ENCODE data around the gene HPGD. TPM values are rescaled to one million over a fixed set of nuclear protein-coding genes. Genes with fewer than 3 reads are reported as not detected.

Gene HPGD
- total and polyA plus RNA-seq, 4 donors, result 19.8 to 144 (median 40.4) TPM

- ATAC-seq (ENCODE audit: insufficient read depth, low FRiP score), result no peak
- Histone ChIP-seq H3K9me3 (ENCODE audit: control insufficient read depth in 4 of 4, insufficient read depth in 3 of 4, low read length in 3 of 4) (no peaks in the 10 kb centered on the region), H3K27ac (ENCODE audit: low read depth in 1 of 2, low read length in 1 of 2) (no peak overlapping the region), H3K9ac (ENCODE audit: insufficient read depth in 1 of 2, low read length in 2 of 2) (no peak overlapping the region), H3K27me3 (ENCODE audit: control insufficient read depth in 3 of 3, insufficient read depth in 3 of 3, low read length in 2 of 3) (peaks cover 0 to 8% (median 0%) of the 10 kb centered on the region in 3 donors), H3K36me3 (ENCODE audit: control insufficient read depth in 4 of 4, insufficient read depth in 4 of 4, low read length in 4 of 4) (no peaks in the 10 kb centered on the region), H3K4me3 (no peak overlapping the region), H3K4me1 (ENCODE audit: control insufficient read depth in 5 of 5, insufficient read depth in 5 of 5, low read length in 5 of 5) (peaks cover 0 to 2% (median 0%) of the 10 kb centered on the region in 5 donors)
- TF ChIP-seq CTCF (IDR thresholded peaks at IDR 0.05; ENCODE audit: control extremely low read depth, extremely low read depth), result no peak
- no peak for DNase-seq
- WGBS, 2 donors, result 77 to 87% methylated on average over 1 of the region's 1 CpG
These were observed 5.5 kb downstream of the HPGD start for GRCh38 chr4:174516794-174517193.

DNA sequence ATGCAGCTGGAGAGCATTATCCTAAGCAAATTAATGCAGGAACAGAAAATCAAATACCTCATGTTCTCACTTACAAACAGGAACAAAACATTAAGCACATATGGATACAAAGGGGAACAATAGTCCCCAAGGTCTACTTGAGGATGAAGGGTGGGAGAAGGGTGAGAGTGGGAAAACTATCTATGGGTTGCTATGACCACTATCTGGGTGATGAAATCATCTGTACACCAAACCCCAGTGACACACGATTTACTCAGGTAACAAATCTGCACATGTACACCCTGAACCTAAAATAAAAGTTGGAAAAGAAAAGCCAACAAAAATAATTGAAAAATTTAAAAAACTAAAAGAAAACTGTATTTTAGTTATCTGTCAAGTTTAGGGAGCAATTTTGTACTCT, 5.9 kb downstream of the HPGD start:
- WGBS, 2 donors, result 62 to 68% methylated on average over 1 of the region's 1 CpG
- Histone ChIP-seq H3K36me3 (ENCODE audit: control insufficient read depth in 4 of 4, insufficient read depth in 4 of 4, low read length in 4 of 4) (no peaks in the 10 kb centered on the region), H3K9me3 (ENCODE audit: control insufficient read depth in 4 of 4, insufficient read depth in 3 of 4, low read length in 3 of 4) (no peaks in the 10 kb centered on the region), H3K27ac (ENCODE audit: low read depth in 1 of 2, low read length in 1 of 2) (no peak overlapping the region), H3K9ac (ENCODE audit: insufficient read depth in 1 of 2, low read length in 2 of 2) (no peak overlapping the region), H3K4me1 (ENCODE audit: control insufficient read depth in 5 of 5, insufficient read depth in 5 of 5, low read length in 5 of 5) (no peaks in the 10 kb centered on the region), H3K27me3 (ENCODE audit: control insufficient read depth in 3 of 3, insufficient read depth in 3 of 3, low read length in 2 of 3) (peaks cover 0 to 4% (median 0%) of the 10 kb centered on the region in 3 donors), H3K4me3 (no peak overlapping the region)
- ATAC-seq (ENCODE audit: insufficient read depth, low FRiP score), result no peak
- no peak for TF ChIP-seq CTCF (IDR thresholded peaks at IDR 0.05; ENCODE audit: control extremely low read depth, extremely low read depth)
- DNase-seq, result no peak

DNA sequence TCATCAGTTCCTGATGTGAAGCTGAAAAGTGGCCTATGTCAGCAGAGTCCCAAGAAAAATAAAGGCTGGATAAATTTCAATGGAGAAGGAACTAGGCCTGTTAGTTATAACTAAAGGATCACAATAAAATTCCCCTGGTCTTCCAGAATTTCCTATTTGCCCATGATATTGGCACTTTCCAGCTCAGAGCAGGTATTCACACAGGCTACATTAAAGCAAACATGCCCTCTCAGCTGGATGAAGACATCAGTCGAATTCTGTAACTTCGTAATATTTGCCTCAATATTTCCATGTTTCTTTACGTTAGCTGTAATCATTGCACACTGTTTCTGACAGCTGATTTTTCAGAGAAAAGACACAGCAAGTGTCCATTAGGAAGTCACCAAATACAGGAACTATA, 9.5 kb downstream of the HPGD start:
- Histone ChIP-seq H3K27me3 (ENCODE audit: control insufficient read depth in 3 of 3, insufficient read depth in 3 of 3, low read length in 2 of 3) (no peaks in the 10 kb centered on the region), H3K36me3 (ENCODE audit: control insufficient read depth in 4 of 4, insufficient read depth in 4 of 4, low read length in 4 of 4) (peaks cover 0 to 3% (median 0%) of the 10 kb centered on the region in 4 donors), H3K4me3 (no peak overlapping the region), H3K27ac (ENCODE audit: low read depth in 1 of 2, low read length in 1 of 2) (no peak overlapping the region), H3K4me1 (ENCODE audit: control insufficient read depth in 5 of 5, insufficient read depth in 5 of 5, low read length in 5 of 5) (no peaks in the 10 kb centered on the region), H3K9ac (ENCODE audit: insufficient read depth in 1 of 2, low read length in 2 of 2) (no peak overlapping the region), H3K9me3 (ENCODE audit: control insufficient read depth in 4 of 4, insufficient read depth in 3 of 4, low read length in 3 of 4) (no peaks in the 10 kb centered on the region)
- WGBS, 2 donors, result 60% methylated on average over 3 of the region's 3 CpGs
- no peak for TF ChIP-seq CTCF (IDR thresholded peaks at IDR 0.05; ENCODE audit: control extremely low read depth, extremely low read depth)
- no peak for ATAC-seq (ENCODE audit: insufficient read depth, low FRiP score)
- no peak for DNase-seq

GRCh38 chr4:174505892-174506291, 16.4 kb downstream of the HPGD start:
- H3K4me3 ChIP-seq, result no peak overlapping the region
- no peak for DNase-seq
- H3K27me3 ChIP-seq (ENCODE audit: control insufficient read depth in 3 of 3, insufficient read depth in 3 of 3, low read length in 2 of 3), result no peaks in the 10 kb centered on the region
- no peak for TF ChIP-seq CTCF (IDR thresholded peaks at IDR 0.05; ENCODE audit: control extremely low read depth, extremely low read depth)
- H3K36me3 ChIP-seq (ENCODE audit: control insufficient read depth in 4 of 4, insufficient read depth in 4 of 4, low read length in 4 of 4), result peaks cover 0 to 3% (median 0%) of the 10 kb centered on the region in 4 donors
- WGBS, 2 donors, result 85 to 86% methylated on average over 4 of the region's 4 CpGs
- H3K4me1 ChIP-seq (ENCODE audit: control insufficient read depth in 5 of 5, insufficient read depth in 5 of 5, low read length in 5 of 5), result no peaks in the 10 kb centered on the region
- H3K9me3 ChIP-seq (ENCODE audit: control insufficient read depth in 4 of 4, insufficient read depth in 3 of 4, low read length in 3 of 4), result no peaks in the 10 kb centered on the region
- H3K27ac ChIP-seq (ENCODE audit: low read depth in 1 of 2, low read length in 1 of 2), result no peak overlapping the region
- H3K9ac ChIP-seq (ENCODE audit: insufficient read depth in 1 of 2, low read length in 2 of 2), result no peak overlapping the region
- no peak for ATAC-seq (ENCODE audit: insufficient read depth, low FRiP score)

Data from lung (tissue), 12 donors.